PC-9 (cell line): ENCODE data around the gene RGS9. TPM values are rescaled to one million over a fixed set of nuclear protein-coding genes. Genes with fewer than 3 reads are reported as not detected.

Experiments used
- BruUV-seq: library from RNA; stranded (reverse); fragments of 400-500 nt; replicated peaks from 2 replicates; lab custom pipeline; 2021; lab: Mats Ljungman, UMichigan
- CTCF ChIA-PET: fragments of 300-600 bp; sonication (Branson Sonifier 250); formaldehyde crosslinking; loops from one replicate; lab custom pipeline; 2022; ENCODE audit warnings: antibody characterized with exemption; lab: Charles Lee
- POLR2A ChIA-PET: fragments of 300-600 bp; sonication (Branson Sonifier 250); formaldehyde crosslinking; loops from one replicate; lab custom pipeline; 2022; ENCODE audit warnings: antibody characterized with exemption; ENCODE audit not compliant: unreplicated experiment; lab: Charles Lee
- DNase-seq, 2 experiments: peaks; one replicate each; pipeline versions ENCODE4 v3.0.0 to v3.0.0-alpha.2; 2015 to 2022; ENCODE audit warnings: mixed read lengths in 1 of 2
- H2AFZ ChIP-seq: fragments of 200-600 bp; sonication (generic); 2 replicates; pipeline ENCODE4 v1.8.1; 2017; ENCODE audit warnings: antibody characterized with exemption
- H3F3A ChIP-seq: fragments of 200-600 bp; sonication (generic); 2 replicates; pipeline ENCODE4 v1.8.1; 2017; ENCODE audit warnings: antibody characterized with exemption, mild to moderate bottlenecking, low read depth; ENCODE audit not compliant: insufficient read depth
- H3K27ac ChIP-seq: fragments of 200-600 bp; sonication (generic); 2 replicates; pipeline ENCODE4 v1.6.1; 2016; ENCODE audit warnings: mixed run types
- H3K27me3 ChIP-seq: fragments of 200-600 bp; sonication (generic); 2 replicates; pipeline ENCODE4 v1.6.1; 2016; ENCODE audit warnings: low read depth, mixed run types; ENCODE audit not compliant: insufficient read depth
- H3K36me3 ChIP-seq: fragments of 200-600 bp; sonication (generic); 2 replicates; pipeline ENCODE4 v1.6.1; 2016; ENCODE audit warnings: low read depth, mixed run types
- H3K4me1 ChIP-seq: fragments of 200-600 bp; sonication (generic); replicated peaks from 2 replicates; pipeline ENCODE4 v1.6.1; 2016; ENCODE audit warnings: mixed run types; ENCODE audit not compliant: insufficient read depth
- H3K4me2 ChIP-seq: fragments of 200-600 bp; sonication (generic); 2 replicates; pipeline ENCODE4 v1.6.1; 2017; ENCODE audit warnings: mixed run types
- H3K4me3 ChIP-seq: fragments of 200-600 bp; sonication (generic); 2 replicates; pipeline ENCODE4 v1.6.1; 2016; ENCODE audit warnings: mixed run types
- H3K79me2 ChIP-seq: fragments of 200-600 bp; sonication (generic); 2 replicates; pipeline ENCODE4 v1.6.1; 2017; ENCODE audit warnings: low read depth, mixed run types
- H3K9me2 ChIP-seq: fragments of 200-600 bp; sonication (generic); 2 replicates; pipeline ENCODE4 v1.8.1; 2017; ENCODE audit warnings: mild to moderate bottlenecking; ENCODE audit not compliant: insufficient read depth
- H3K9me3 ChIP-seq: fragments of 200-600 bp; sonication (generic); 2 replicates; pipeline ENCODE4 v1.8.1; 2016; ENCODE audit warnings: low read depth; ENCODE audit not compliant: insufficient read depth
- H4K20me1 ChIP-seq: fragments of 200-600 bp; sonication (generic); 2 replicates; pipeline ENCODE4 v1.8.1; 2017; ENCODE audit not compliant: insufficient read depth
- CTCF ChIP-seq: fragments of 200-600 bp; sonication (generic); conservative IDR thresholded peaks from 2 replicates; pipeline ENCODE4 v1.6.1; 2017; ENCODE audit warnings: mixed run types, antibody characterized with exemption, mild to moderate bottlenecking, moderate library complexity
- EZH2 ChIP-seq: fragments of 200-600 bp; sonication (generic); IDR thresholded peaks from 2 replicates; pipeline ENCODE4 v1.8.0; 2017; ENCODE audit warnings: antibody characterized with exemption, low read depth
- intact Hi-C: fragments of 100-400 bp; cut with micrococcal nuclease; formaldehyde crosslinking; loops from one replicate; pipeline ENCODE4 v1.10.0; 2022; ENCODE audit not compliant: unreplicated experiment
- total RNA-seq: library from RNA; stranded (reverse); gene quantifications from 2 replicates; pipeline ENCODE4 v1.2.3, GENCODE V29; 2021

The RGS9 gene
- total RNA-seq, 1 experiment from 2014 or later, result 6.1 TPM

DNA sequence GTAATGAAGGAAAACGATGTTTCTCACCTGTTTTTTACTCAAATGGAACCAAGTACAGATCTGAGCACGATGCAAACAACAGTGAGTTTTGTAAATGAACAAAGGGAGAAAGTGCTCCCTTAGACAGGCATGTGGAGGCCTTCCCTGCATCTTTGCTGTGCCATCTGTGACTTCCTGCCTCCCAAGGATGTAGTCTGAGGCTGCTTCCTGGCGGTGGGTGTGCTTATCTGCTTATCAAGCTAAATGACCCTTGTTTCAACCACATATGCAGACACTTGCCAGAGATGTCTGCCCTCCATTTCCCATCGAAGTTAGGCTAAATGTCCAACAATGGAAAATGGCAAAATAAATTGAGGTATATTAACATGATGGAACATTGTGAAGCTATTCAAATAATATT lies 34.6 kb downstream of the RGS9 start:
- ChIA-PET CTCF (no interaction called here), POLR2A (no interaction called here)
- Histone ChIP-seq H3K79me2 (no peaks in the 10 kb centered on the region), H3K4me2 (no peak overlapping the region), H3K36me3 (no peaks in the 10 kb centered on the region), H3K27me3 (no peaks in the 10 kb centered on the region), H3K4me1 (no peaks in the 10 kb centered on the region), H3K27ac (no peak overlapping the region), H2AFZ (no peak overlapping the region), H3K4me3 (no peak overlapping the region), H3K9me2 (no peaks in the 10 kb centered on the region), H4K20me1 (no peaks in the 10 kb centered on the region), H3F3A (no peaks in the 10 kb centered on the region), H3K9me3 (no peaks in the 10 kb centered on the region)
- intact Hi-C loops, result no loop called here
- BruUV-seq, result no TSS peak
- TF ChIP-seq EZH2 (no peak), CTCF (no peak)
- no peak for DNase-seq

DNA sequence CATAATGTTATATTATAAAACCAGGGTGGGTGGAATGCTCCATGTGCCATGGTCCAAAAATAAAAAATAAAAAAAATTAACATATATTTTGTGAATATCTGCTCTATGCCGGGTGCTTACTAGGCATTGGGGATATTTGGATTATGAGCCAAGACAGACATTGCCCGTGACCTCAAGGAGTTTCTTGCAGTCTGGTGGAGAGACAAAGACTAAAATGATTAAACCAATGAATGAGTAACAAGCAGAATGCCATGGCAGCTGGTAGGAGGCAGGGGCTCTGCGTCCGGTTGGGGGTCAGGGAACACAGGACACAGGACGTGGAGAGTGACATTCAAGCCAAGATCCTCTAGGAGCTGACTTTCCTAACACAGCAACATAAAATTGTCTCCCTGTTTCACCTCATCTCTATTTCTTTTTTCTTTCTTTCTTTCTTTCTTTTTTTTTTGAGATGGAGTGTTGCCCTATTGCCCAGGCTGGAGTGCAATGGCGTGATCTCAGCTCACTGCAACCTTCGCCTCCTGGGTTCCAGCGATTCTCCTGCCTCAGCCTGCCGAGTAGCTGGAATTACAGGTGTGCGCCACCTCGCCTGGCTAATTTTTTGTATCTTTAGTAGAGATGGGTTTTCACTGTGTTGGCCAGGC lies 35.4 kb downstream of the RGS9 start:
- H3K4me2 ChIP-seq, result no peak overlapping the region
- no peak overlapping the region for H3K4me3 ChIP-seq
- no peaks in the 10 kb centered on the region for H3F3A ChIP-seq
- TF ChIP-seq EZH2 (no peak), CTCF (no peak)
- H3K9me3 ChIP-seq, result no peaks in the 10 kb centered on the region
- H2AFZ ChIP-seq, result no peak overlapping the region
- H3K27ac ChIP-seq, result no peak overlapping the region
- ChIA-PET POLR2A (no interaction called here), CTCF (no interaction called here)
- no peaks in the 10 kb centered on the region for H3K79me2 ChIP-seq
- no peaks in the 10 kb centered on the region for H3K9me2 ChIP-seq
- no peak for DNase-seq
- no peaks in the 10 kb centered on the region for H3K4me1 ChIP-seq
- BruUV-seq, result no TSS peak
- no peaks in the 10 kb centered on the region for H3K36me3 ChIP-seq
- no peaks in the 10 kb centered on the region for H3K27me3 ChIP-seq
- intact Hi-C loops, result no loop called here
- H4K20me1 ChIP-seq, result no peaks in the 10 kb centered on the region

- POLR2A ChIA-PET, result no interaction called here
- intact Hi-C loops, result no loop called here
- no TSS peak for BruUV-seq
- Histone ChIP-seq H3K4me3 (no peak overlapping the region), H3K27ac (no peak overlapping the region), H3K27me3 (no peaks in the 10 kb centered on the region), H3K36me3 (no peaks in the 10 kb centered on the region), H3K4me1 (no peaks in the 10 kb centered on the region), H2AFZ (no peak overlapping the region), H3K79me2 (no peaks in the 10 kb centered on the region), H4K20me1 (no peaks in the 10 kb centered on the region), H3K9me3 (no peaks in the 10 kb centered on the region), H3K4me2 (no peak overlapping the region), H3F3A (no peaks in the 10 kb centered on the region), H3K9me2 (no peaks in the 10 kb centered on the region)
- peak in 1 of 2 experiments; percentile 23 for DNase-seq
- no peak for TF ChIP-seq EZH2
- no peak for TF ChIP-seq CTCF
- CTCF ChIA-PET, result no interaction called here
These were observed 36.2 kb downstream of the RGS9 start for GRCh38 chr17:65173284-65173793.
